ENCODE measurements around the gene CFAP141.

Gene CFAP141

DNA sequence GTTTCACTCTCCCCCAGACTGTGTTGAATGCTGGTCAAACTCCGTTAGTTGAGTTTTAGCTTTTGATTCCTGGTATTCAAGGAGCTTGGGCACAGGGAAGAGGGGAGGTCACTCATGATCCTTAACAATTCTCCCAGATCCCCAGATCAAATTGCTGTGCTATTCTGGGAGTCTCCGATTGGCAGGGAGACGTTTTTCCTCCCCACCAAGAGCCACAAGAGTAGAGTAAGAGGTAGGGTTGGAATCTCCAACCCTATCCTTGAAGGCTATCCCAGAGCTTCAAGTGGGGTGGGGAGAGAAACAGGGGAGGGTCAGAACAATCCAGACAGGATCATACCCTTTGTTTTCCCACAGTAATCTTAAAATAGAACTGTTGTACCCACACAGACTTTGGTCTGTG is 13.7 kb downstream of the CFAP141 start:
- TF ChIP-seq, protein P1, sequence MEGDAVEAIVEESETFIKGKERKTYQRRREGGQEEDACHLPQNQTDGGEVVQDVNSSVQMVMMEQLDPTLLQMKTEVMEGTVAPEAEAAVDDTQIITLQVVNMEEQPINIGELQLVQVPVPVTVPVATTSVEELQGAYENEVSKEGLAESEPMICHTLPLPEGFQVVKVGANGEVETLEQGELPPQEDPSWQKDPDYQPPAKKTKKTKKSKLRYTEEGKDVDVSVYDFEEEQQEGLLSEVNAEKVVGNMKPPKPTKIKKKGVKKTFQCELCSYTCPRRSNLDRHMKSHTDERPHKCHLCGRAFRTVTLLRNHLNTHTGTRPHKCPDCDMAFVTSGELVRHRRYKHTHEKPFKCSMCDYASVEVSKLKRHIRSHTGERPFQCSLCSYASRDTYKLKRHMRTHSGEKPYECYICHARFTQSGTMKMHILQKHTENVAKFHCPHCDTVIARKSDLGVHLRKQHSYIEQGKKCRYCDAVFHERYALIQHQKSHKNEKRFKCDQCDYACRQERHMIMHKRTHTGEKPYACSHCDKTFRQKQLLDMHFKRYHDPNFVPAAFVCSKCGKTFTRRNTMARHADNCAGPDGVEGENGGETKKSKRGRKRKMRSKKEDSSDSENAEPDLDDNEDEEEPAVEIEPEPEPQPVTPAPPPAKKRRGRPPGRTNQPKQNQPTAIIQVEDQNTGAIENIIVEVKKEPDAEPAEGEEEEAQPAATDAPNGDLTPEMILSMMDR (IDR thresholded peaks at IDR 0.05; ENCODE audit: extremely low read depth, insufficient read depth, missing control alignments): no peak
- in situ Hi-C loops (cut with MboI; ENCODE audit: low pct_unique_long_range_greater_than_20kb, low sequenced_read_pairs, unreplicated experiment): no loop called here
- DNase-seq (ENCODE audit: low spot score): no peak

DNA sequence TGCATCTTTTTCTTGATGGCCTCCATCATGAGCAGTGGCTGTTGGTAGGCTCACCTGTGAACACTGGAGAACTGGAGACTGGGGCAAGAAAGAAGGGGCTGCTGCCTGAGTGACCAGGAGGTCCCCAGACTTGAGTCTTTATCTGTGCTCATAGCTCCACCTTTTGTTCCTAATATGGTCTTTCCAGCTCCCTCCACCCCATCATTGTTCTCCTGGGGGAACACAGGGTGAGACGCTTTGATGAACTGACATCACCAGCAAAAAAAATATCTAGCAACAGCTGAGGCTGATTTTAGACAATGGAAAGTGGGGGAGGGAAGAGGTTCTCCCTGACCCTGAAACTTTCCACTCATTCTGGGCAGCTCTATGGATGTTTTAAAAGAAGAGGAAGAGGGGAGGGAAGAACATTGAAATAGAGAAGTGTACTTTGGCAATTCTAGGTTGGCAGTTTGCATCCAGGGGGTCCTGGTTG is 14.1 kb downstream of the CFAP141 start, which contains the start of gene TPM3:
Gene TPM3, minus strand, starts transcription at position 111 of the 472 bp plus-strand sequence. Its CDS starts 82 bp downstream, at position 29.
- DNase-seq (ENCODE audit: low spot score): no peak
- TF ChIP-seq, protein P1 (IDR thresholded peaks at IDR 0.05; ENCODE audit: extremely low read depth, insufficient read depth, missing control alignments): no peak
- in situ Hi-C loops (cut with MboI; ENCODE audit: low pct_unique_long_range_greater_than_20kb, low sequenced_read_pairs, unreplicated experiment): no loop called here

DNA sequence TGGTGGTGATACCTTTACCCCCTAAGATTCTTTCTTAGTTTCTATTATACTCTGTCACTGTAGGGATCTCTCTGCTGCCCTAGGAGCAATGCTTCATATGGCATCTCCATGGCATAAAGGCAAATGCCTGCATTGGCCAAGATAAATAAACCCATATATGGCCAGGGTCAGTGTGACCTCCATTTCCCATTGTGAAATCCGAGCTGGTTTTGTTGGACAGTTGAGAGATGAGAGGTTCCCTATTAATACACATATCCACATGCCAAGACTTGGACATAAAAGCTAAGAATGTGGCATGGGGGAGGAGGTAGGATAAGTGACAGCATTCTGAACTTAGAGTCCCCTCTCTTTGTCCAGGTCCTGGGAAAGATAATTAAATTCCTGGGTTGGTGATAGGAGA is 15.6 kb downstream of the CFAP141 start:
- TF ChIP-seq, protein P1 (IDR thresholded peaks at IDR 0.05; ENCODE audit: extremely low read depth, insufficient read depth, missing control alignments): no peak
- no peak for DNase-seq (ENCODE audit: low spot score)
- in situ Hi-C loops (cut with MboI; ENCODE audit: low pct_unique_long_range_greater_than_20kb, low sequenced_read_pairs, unreplicated experiment): no loop called here

DNA sequence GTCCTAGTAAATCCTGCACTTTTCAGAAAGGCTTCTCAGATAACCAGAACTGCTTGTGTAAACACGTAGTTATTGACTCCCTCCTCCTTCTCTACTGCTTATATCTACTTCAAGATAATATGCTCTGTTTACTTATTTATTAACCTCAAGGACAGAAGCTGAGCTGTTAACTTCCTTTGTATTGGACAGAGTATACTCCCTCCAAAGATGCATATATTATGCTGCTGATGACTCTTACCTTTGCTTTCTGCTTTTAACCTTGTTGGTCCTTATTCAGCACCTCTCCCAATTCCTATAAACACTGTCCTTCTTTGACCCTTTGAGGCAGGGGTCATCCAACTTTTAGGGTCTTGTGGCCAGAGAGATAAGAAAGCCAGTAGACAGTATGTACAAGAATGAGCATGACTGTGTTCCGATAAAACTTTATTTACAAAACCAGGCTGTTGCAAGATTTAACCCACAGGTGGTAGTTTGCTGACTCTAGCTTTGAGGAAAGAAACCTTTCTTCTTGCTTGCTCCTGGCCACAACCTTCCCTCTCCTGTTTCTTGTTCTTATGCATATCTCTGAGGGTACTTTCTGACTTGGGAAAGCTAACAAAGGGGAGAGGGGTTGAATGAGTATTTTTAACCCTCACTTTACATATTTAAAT is 19.2 kb downstream of the CFAP141 start:
- DNase-seq (ENCODE audit: low spot score): no peak
- in situ Hi-C loops (cut with MboI; ENCODE audit: low pct_unique_long_range_greater_than_20kb, low sequenced_read_pairs, unreplicated experiment): no loop called here
- TF ChIP-seq, protein P1 (IDR thresholded peaks at IDR 0.05; ENCODE audit: extremely low read depth, insufficient read depth, missing control alignments): no peak

DNA sequence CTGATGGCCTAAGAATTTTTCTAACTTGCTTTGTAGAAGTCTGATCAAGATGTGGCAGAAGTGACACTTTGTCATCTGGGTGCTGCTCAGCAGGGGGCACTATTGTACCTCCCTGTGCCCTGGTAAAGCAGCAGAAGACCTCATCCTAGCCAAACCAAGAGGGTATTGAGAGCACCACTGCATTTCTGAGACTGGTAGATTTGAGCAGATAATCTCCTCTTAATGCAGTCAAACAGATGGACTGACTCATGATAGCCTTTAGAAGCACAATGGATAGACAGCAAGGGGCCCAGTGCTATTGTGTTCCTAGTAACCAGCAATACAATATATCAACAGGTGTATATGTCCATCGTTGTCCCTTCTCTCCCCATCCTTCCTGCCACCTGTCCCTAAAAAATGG is 20.0 kb downstream of the CFAP141 start:
- TF ChIP-seq, protein P1 (IDR thresholded peaks at IDR 0.05; ENCODE audit: extremely low read depth, insufficient read depth, missing control alignments): peak; percentile 78
- peak; percentile 65 for DNase-seq (ENCODE audit: low spot score)
- in situ Hi-C loops (cut with MboI; ENCODE audit: low pct_unique_long_range_greater_than_20kb, low sequenced_read_pairs, unreplicated experiment): no loop called here

DNA sequence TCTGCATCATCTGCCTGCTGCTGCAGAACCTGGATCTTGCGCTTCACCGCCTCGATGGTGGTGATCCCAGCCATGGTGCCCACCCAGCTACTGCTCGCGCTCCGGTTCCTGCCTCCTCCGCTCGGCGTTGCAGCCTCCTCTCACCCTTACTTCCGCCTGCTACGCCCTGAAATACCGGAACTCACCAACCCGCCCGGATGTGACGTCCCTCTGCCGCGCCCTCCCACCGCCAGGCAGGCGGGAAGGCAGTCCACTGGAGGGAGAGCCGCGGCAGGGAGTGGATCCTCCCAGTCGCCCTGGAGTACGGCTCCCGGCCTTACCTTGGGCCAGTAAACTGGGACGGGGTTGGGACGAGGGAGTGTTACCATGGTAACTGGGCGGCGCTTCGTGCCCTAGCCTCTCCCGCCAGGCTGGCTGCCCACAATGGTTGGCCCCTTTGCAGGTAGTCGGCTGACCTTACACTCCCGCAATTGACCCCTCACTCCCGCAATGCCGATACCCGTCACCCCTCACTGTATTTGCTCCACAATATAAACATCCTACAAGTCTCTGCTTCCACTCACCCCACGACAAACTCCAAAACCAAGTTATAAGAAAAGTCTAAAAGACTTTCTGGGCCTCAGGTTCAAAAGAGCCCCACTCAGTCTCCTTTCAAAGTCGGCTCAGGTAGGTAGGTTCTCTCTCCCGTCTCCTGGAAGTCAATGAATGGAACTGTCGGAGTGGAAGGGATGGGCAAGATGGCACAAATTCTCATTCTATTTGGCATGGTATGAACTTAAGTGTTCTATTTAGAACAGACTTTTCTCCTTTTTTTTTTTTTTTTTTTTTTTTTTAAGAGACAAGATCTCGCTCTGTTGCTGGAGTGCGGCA is 22.9 kb downstream of the CFAP141 start:
- TF ChIP-seq, protein P1 (IDR thresholded peaks at IDR 0.05; ENCODE audit: extremely low read depth, insufficient read depth, missing control alignments): no peak
- in situ Hi-C loops (cut with MboI; ENCODE audit: low pct_unique_long_range_greater_than_20kb, low sequenced_read_pairs, unreplicated experiment): no loop called here
- DNase-seq (ENCODE audit: low spot score): peak; percentile 93

Data from GM13977 (cell line).